PC-3 (cell line): ENCODE measurements around the gene PHF12.

Experiments
- EZH2 ChIP-seq: fragments of 300-600 bp; sonication (generic); IDR thresholded peaks from one replicate; pipeline ENCODE4 v1.6.1; 2017; ENCODE audit warnings: antibody characterized with exemption, mild to moderate bottlenecking, low read length; ENCODE audit not compliant: unreplicated experiment
- TF ChIP-seq, protein P1 (sequence below): fragments of 300-600 bp; sonication (generic); conservative IDR thresholded peaks from 2 replicates; pipeline ENCODE4 v1.5.1; 2017; ENCODE audit warnings: antibody characterized with exemption, low read depth, mild to moderate bottlenecking, low read length

GRCh38 chr17:28951991-28952975, 965 bp upstream of the PHF12 start:
- TF ChIP-seq, protein P1, sequence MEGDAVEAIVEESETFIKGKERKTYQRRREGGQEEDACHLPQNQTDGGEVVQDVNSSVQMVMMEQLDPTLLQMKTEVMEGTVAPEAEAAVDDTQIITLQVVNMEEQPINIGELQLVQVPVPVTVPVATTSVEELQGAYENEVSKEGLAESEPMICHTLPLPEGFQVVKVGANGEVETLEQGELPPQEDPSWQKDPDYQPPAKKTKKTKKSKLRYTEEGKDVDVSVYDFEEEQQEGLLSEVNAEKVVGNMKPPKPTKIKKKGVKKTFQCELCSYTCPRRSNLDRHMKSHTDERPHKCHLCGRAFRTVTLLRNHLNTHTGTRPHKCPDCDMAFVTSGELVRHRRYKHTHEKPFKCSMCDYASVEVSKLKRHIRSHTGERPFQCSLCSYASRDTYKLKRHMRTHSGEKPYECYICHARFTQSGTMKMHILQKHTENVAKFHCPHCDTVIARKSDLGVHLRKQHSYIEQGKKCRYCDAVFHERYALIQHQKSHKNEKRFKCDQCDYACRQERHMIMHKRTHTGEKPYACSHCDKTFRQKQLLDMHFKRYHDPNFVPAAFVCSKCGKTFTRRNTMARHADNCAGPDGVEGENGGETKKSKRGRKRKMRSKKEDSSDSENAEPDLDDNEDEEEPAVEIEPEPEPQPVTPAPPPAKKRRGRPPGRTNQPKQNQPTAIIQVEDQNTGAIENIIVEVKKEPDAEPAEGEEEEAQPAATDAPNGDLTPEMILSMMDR = no peak
- no peak for TF ChIP-seq EZH2
